ENCODE data around the gene RABL6.
"Not testable (repeated sequence)": the region's sequence is repeated elsewhere in the genome, so short reads cannot be mapped to it uniquely, and the experiment has no call there.

Gene RABL6

GRCh38 chr9:136776947-136777346, 30.8 kb upstream of the RABL6 start:
- no peak for DNase-seq (ENCODE audit: low read depth)

- no peak for DNase-seq (ENCODE audit: low read depth)
Observed at GRCh38 chr9:136777359-136777758, 30.4 kb upstream of the RABL6 start.

GRCh38 chr9:136779808-136780207, 27.9 kb upstream of the RABL6 start:
- no peak for DNase-seq (ENCODE audit: low read depth)

DNA sequence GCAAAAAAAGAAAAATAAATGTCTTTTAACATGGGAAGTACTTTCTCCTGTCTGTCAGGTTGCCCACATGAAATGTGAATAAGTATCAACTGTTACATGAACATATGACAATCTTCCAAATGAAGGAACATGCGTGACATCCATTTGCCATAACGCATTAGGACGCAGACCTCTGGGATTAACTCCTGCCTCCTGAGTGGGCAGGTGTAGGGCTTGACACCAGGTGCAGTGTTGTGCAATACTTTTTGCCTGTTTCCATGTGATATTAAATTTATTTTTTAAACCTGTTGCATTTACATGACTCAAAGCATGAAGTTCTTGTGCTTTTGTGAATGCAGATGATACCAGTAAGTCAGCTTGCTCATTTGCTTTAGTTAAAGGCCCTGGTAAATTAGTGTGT, 25.3 kb upstream of the RABL6 start:
- DNase-seq (ENCODE audit: low read depth), result no peak

DNA sequence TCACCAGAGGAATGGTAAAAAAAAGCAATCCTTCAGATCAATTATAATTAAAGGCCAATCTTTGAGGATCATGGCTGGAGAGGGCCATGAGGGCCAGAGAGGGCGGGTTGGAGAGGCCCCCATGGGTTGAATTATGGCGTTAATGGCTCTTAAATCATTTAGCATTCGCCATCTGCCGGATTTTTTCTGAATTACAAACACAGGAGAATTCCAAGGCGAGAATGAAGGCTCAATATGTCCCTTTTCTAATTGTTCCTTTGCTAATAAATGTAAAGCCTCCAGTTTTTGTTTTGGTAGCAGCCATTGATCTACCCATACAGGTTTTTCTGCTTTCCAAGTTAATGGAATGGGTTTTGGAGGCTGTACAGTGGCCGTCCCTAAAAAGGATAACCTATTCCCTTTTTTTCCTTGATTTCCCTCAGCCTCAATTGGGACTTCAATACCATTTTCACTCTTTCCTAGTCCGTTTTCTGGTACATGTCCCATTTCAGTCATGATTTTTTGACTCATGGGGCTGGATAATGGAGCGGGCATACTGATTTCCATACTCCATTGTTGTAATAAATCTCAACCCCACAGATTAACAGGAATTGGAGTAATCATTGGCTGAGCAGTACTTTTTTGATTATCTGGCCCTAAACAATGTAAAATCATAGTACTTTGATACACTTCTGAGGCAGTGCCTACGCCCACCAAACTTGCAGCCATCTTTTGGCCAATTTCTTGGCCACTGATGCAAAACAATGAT, 23.3 kb upstream of the RABL6 start:
- no peak for DNase-seq (ENCODE audit: low read depth)

DNA sequence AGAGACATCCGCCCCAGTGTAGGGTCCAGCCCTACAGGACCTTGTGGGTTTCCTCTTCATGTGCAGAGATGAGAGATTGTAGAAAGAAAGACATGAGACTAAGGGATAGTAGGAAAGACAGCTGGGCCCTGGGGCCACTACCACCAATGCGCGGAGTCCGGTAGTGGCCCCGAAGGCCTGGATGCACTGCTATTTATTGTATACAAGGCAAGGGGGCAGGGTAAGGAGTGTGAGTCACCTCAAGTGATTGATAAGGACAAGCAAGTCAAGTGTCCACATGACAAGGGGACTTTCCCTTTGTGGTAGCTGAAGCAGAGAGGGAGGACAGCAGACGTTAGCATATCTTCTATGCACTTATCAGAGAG, 22.8 kb upstream of the RABL6 start:
- no peak for DNase-seq (ENCODE audit: low read depth)

DNA sequence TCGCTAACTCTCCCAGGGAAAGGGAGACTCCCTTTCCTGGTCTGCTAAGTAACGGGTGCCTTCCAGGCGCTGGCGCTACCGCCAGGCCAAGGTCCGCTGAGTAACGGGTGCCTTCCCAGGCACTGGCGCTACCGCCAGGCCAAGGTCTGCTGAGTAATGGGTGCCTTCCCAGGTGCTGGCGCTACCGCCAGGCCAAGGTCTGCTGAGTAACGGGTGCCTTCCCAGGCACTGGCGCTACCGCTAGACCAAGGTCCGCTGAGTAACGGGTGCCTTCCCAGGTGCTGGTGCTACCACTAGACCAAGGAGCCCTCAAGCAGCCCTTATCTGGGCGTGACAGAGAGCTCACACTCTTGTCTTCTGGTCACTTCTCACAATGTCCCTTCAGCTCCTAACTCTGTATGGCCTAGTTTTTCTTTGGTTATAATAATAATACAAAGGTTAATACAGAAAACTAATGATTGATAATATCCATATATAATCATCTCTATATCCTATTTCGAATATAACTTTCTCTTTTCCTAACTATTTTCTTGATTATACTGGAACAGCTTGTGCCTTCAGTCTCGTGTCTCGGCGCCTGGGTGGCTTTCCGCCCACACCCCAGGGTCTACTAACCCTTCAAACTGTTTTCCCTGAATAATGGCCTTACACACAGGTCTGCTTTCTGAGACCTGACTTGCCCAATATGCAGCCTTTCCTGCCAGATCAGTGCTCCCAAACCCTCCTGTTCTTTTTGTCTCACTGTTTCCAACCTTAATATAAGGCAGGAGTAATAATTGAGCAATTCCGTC, 22.0 kb upstream of the RABL6 start:
- DNase-seq (ENCODE audit: low read depth), result not testable (repeated sequence)

DNA sequence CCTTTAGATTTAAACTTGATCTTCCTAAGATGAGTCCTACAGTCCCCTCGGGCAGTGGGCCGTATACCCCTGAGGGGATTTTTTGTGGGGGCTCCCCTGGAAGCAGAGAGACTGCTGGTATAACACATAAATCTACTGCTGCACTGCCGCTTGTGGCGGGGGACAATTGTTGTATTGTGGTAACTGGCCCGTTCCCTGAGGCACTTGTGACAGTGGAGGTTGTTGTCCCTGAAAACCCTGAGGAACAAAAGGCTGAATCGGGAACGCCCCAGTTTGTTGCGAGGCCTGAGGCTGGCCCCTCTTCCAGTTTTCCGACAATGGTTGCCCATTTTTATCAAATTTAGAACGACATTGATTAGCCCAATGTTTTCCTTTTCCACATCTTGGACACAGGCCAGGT, 21.3 kb upstream of the RABL6 start:
- DNase-seq (ENCODE audit: low read depth), result no peak

DNA sequence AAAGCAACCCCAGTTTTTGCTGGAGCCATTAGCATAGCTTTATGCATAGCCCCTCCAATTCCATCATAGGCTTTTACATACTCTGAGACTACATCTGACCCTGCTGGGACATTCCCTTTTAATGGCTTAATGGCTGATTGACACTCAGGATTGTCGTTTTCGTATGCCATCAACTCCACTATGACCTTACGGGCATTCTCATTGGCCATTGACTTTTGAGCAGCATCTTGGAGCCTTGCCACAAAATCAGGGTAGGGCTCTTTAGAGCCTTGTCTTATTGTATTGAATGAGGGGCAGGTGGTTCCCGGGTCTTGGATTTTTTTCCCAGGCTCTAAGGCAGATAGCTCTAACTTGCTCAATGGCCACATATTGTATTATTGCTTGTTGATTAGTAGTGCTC, 20.8 kb upstream of the RABL6 start:
- not testable (repeated sequence) for DNase-seq (ENCODE audit: low read depth)

- DNase-seq (ENCODE audit: low read depth), result peak; percentile 44
Observed at GRCh38 chr9:136787690-136788400, 19.9 kb upstream of the RABL6 start.

GRCh38 chr9:136788644-136789522, 18.9 kb upstream of the RABL6 start:
- not testable (repeated sequence) for DNase-seq (ENCODE audit: low read depth)

GRCh38 chr9:136789523-136789937, 18.2 kb upstream of the RABL6 start:
- no peak for DNase-seq (ENCODE audit: low read depth)

GRCh38 chr9:136790640-136791515, 16.9 kb upstream of the RABL6 start, which contains the start of gene TMEM141:
TMEM141 (plus strand) TSS chr9:136791344; CDS start chr9:136791371, 27 bp downstream.
- peak; percentile 99 for DNase-seq (ENCODE audit: low read depth)

GRCh38 chr9:136791516-136792276, 16.1 kb upstream of the RABL6 start:
- peak; percentile 58 for DNase-seq (ENCODE audit: low read depth)

DNA sequence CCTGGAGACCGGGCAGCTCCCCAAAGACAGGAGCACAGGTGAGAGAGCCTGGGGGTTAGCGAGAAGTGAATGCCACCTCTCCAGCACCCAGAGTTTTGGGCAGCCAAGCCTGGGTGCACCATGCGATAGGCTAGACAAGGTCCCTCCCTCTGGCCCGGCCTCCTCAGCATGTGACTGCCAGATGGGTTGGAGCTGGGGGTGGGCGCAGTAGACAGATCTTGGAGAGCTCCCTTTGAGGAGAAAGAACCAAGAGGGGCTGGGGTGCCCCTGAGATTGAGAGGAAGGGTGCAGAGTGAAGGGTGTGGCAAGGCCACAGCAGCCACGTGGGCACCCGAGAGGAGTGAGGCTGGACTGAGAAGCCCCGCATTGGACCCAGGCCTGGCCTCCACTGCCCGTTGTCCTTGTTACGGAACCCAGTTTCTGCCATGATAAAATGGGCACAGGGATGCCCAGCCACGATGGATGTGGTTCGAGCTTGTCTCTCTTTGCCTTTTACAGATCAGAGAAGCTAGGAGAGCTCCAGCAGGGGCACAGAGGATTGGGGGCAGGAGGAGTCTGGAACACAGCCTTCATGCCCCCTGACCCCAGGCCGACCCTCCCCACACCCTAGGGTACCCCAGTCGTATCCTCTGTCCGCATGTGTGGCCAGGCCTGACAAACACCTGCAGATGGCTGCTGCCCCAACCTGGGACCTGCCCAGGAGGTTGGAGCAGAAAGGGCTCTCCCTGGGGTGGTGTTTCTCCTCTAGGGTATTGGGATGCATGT, 15.2 kb upstream of the RABL6 start:
- DNase-seq (ENCODE audit: low read depth), result no peak

- DNase-seq (ENCODE audit: low read depth), result no peak
Observed at GRCh38 chr9:136793086-136793946, 14.4 kb upstream of the RABL6 start.

DNA sequence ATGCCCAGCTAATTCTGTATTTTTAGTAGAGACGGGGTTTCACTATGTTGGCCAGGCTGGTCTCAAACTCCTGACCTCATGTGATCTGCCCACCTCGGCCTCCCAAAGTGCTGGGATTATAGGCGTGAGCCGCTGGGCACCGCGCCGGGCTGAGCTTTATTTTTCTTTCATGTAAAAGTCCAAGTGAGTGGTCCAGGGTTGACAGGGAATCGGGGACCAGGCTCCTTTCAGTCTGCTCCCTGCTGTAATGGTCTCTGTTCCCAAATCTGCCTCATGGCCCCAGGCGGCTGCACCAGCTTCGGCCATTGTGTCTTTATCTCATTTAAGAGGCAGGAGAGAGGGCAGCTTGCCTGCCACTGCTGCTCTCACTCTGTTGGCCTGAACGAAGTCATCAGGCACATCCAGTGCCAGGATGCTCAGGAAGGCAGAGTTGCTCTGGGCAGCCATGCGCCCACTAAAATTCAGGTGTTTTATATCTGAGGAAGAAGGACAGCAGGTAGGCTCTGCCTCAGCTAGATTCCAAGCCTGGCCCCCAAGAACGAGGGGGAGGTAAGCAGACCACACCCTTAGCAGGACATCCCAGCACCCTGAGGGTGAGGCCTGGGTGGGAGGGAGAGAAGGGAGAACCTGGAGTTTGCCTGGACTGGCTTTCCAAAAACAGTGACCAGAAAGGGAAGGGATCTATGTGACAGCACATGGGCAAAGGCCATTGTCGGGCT, 13.3 kb upstream of the RABL6 start:
- DNase-seq (ENCODE audit: low read depth), result no peak

DNA sequence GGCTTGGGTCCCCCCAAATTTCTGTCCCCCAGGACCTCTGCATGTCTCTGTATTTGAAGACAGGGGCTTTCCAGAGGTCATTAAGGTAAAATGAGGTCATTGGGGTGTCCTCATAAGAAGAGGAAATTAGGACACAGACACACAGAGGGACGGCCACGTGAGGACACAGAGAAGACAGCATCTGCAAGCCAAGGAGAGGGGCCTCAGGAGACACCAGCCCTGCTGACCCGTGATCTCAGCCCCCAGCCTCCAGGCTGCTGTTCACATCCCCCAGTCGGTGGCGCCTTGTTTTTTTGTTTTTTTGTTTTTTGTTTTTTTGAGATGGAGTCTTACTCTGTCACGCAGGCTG, 12.8 kb upstream of the RABL6 start:
- DNase-seq (ENCODE audit: low read depth), result no peak

Measured in activated T-helper 9 cell treated with anti-CD3 and anti-CD28 coated beads, Interleukin-2, amount 50 U/mL, for 16 hours (primary cell).